Gastroesophageal sphincter (tissue), 4 donors: ENCODE measurements around the gene ZNF600. TPM values are rescaled to one million over a fixed set of nuclear protein-coding genes. Genes with fewer than 3 reads are reported as not detected.
"Not testable (repeated sequence)": the region's sequence is repeated elsewhere in the genome, so short reads cannot be mapped to it uniquely, and the experiment has no call there.

Experiments
- ATAC-seq: fragments of 150-250 bp; one replicate; pipeline ENCODE4 v1.9.1; 2016; ENCODE audit warnings: mild to moderate bottlenecking, moderate library complexity
- H3K27ac ChIP-seq, 4 donors: fragments of 200-600 bp; sonication (generic) in 3 of 4; 1 replicate in 3 of 4; 2 replicates in 1 of 4; pipeline ENCODE4 v1.5.1; 2016 to 2019
- H3K27me3 ChIP-seq: fragments of 200-600 bp; sonication (generic); one replicate; pipeline ENCODE4 v1.5.1; 2019
- H3K36me3 ChIP-seq, 2 donors: fragments of 200-600 bp; sonication (generic); one replicate each; pipeline ENCODE4 v1.5.1; 2019; ENCODE audit warnings: control low read depth in 1 of 2
- H3K4me1 ChIP-seq, 3 donors: fragments of 200-600 bp; sonication (generic); 1 replicate in 2 of 3; 2 replicates in 1 of 3; pipeline ENCODE4 v1.5.1; 2016 to 2019; ENCODE audit warnings: control low read depth in 2 of 3
- H3K4me3 ChIP-seq, 2 donors: fragments of 200-600 bp; sonication (generic); one replicate each; pipeline ENCODE4 v1.5.1; 2019; ENCODE audit warnings: mild to moderate bottlenecking in 1 of 2, moderate library complexity in 1 of 2
- H3K9me3 ChIP-seq, 3 donors: fragments of 200-600 bp; sonication (generic); one replicate each; pipeline ENCODE4 v1.5.1; 2017 to 2019; ENCODE audit warnings: control low read depth in 2 of 3
- CTCF ChIP-seq, 4 experiments: fragments of 200-600 bp in 2 of 4; fragments of 450-650 bp in 2 of 4; sonication (generic) in 1 of 4; IDR thresholded peaks; one replicate each; pipeline ENCODE4 v1.5.1; 2017 to 2019; ENCODE audit warnings: antibody characterized with exemption in 4 of 4, mild to moderate bottlenecking in 2 of 4, moderate library complexity in 2 of 4
- EP300 ChIP-seq: sonication (generic); formaldehyde crosslinking; IDR thresholded peaks from one replicate; pipeline ENCODE4 v1.6.1; 2017; ENCODE audit warnings: antibody characterized with exemption, mild to moderate bottlenecking
- POLR2A ChIP-seq, 2 donors: fragments of 450-650 bp; IDR thresholded peaks; one replicate each; pipeline ENCODE4 v1.6.1; 2017; ENCODE audit warnings: antibody characterized with exemption in 2 of 2, mild to moderate bottlenecking in 2 of 2, moderate library complexity in 1 of 2
- POLR2AphosphoS5 ChIP-seq: sonication (generic); formaldehyde crosslinking; IDR thresholded peaks from one replicate; pipeline ENCODE4 v1.6.1; 2017; ENCODE audit warnings: antibody characterized with exemption
- WGBS, 2 donors: methylation state at CpG; one replicate each; pipeline ENCODE4 v1.1.5; 2018; ENCODE audit warnings: low coverage in 1 of 2; 5-methylcytosine and 5-hydroxymethylcytosine counted together
- total RNA-seq, 4 donors: library from RNA; depleted of rRNA; stranded (reverse); fragments of >200 nt; gene quantifications; one replicate each; pipeline ENCODE4 v1.1.0, GENCODE V29; 2016

The ZNF600 gene
- total RNA-seq, 4 donors from 2014 or later = 3.2 to 10.9 (median 6.6) TPM

- Histone ChIP-seq H3K4me1 (peaks cover 0 to 5% (median 0%) of the 10 kb centered on the region in 3 donors), H3K36me3 (no peaks in the 10 kb centered on the region), H3K27ac (no peak overlapping the region), H3K27me3 (peaks cover under 1% of the 10 kb centered on the region), H3K9me3 (no peaks in the 10 kb centered on the region), H3K4me3 (no peak overlapping the region)
- WGBS, 2 donors = 8 to 21% methylated on average over 7 to 8 of the region's 8 CpGs
- TF ChIP-seq EP300 (no peak), CTCF (IDR thresholded peaks at IDR 0.05) (peak in 3 of 4 experiments; percentile 30 to 59 (median 57))
- ATAC-seq = peak; percentile 48
Observed at GRCh38 chr19:52748336-52748950, 38.1 kb downstream of the ZNF600 start.

DNA sequence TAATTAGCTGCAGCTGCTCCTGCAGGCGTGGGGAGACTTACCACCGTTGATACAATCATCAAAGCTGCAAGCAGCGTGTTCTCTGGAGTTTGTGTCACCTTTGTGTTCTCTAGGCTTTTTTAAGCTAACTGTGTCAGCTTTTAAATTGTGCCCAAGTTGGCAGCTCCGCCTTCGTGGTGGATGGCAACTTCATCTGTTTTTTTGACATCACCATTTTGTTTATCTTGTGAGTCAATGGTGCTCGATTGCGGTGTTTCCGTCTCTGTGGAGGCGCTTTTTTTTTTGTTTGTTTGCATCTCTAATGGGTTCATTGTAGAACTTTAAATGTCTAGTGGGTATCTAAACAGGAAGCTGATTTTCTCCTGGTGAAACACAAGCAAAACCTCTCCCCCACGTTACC is 40.7 kb downstream of the ZNF600 start:
- not testable (repeated sequence) for H3K9me3 ChIP-seq, H3K4me3 ChIP-seq, H3K27ac ChIP-seq, ATAC-seq, H3K36me3 ChIP-seq, H3K4me1 ChIP-seq
- 43 to 59% methylated on average over 4 to 9 of the region's 10 CpGs for WGBS, 2 donors
- H3K27me3 ChIP-seq = peaks cover 19% of the 10 kb centered on the region

DNA sequence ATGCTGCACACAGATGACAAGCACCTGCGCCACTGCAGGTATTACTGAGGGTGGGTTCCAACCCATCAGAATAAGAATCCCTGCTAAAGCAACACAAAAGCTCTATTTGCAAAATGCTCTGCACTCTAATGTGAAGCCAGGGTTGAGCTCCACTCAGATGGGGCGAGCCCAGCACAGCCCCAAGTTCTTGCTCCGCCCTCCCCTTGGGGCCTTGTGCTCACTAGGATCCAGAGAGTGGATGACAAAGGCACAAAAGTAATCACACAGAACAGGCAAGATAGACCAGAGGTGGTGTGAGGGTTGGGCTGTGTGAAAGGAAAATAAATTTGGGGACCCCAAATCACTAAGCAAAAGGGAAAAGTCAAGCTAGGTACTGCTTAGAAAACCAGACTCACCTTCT is 43.5 kb downstream of the ZNF600 start:
- H3K36me3 ChIP-seq = no peaks in the 10 kb centered on the region
- 88 to 100% methylated on average over 1 to 2 of the region's 3 CpGs for WGBS, 2 donors
- TF ChIP-seq POLR2A (IDR thresholded peaks at IDR 0.05) (no peak), POLR2AphosphoS5 (no peak), EP300 (no peak), CTCF (IDR thresholded peaks at IDR 0.05) (no peak)
- no peak overlapping the region for H3K27ac ChIP-seq
- no peak overlapping the region for H3K4me3 ChIP-seq
- no peaks in the 10 kb centered on the region for H3K4me1 ChIP-seq
- peaks cover 21% of the 10 kb centered on the region for H3K27me3 ChIP-seq
- no peak for ATAC-seq
- no peaks in the 10 kb centered on the region for H3K9me3 ChIP-seq

- Histone ChIP-seq H3K27me3 (peaks cover 21% of the 10 kb centered on the region), H3K4me3 (no peak overlapping the region), H3K27ac (no peak overlapping the region), H3K36me3 (no peaks in the 10 kb centered on the region), H3K4me1 (no peaks in the 10 kb centered on the region), H3K9me3 (no peaks in the 10 kb centered on the region)
- TF ChIP-seq POLR2A (IDR thresholded peaks at IDR 0.05) = no peak
- TF ChIP-seq EP300 = no peak
- no peak for TF ChIP-seq POLR2AphosphoS5
- no peak for TF ChIP-seq CTCF (IDR thresholded peaks at IDR 0.05)
- ATAC-seq = no peak
- WGBS, 2 donors = 46 to 60% methylated on average over 1 to 3 of the region's 3 CpGs
Observed at GRCh38 chr19:52742516-52742915, 44.1 kb downstream of the ZNF600 start.

DNA sequence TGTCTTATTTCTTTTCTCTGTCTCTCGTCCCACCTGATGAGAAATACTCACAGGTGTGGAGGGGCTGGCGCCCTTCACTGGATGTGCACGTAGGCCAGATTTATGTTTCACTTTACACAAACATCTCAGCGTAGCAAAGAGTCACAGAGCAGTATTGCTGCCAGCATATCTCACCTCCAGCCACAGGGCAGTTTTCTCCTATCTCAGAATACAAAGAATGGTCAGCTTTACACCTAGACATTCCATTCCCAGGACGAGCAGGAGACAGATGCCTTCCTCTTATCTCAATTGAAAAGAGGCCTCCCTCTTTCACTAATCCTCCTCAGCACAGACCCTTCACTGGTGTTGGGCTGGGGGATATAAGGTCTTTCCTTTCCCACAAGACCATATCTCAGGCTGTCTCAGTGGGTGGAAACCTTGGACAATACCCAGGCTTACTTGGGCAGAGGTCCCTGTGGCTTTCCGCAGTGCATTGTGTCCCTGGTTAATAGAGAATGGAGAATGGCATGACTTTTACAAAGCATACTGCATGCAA is 44.6 kb downstream of the ZNF600 start:
- ATAC-seq = no peak
- Histone ChIP-seq H3K27ac (no peak overlapping the region), H3K27me3 (peaks cover 21% of the 10 kb centered on the region), H3K9me3 (no peaks in the 10 kb centered on the region), H3K4me3 (no peak overlapping the region), H3K36me3 (no peaks in the 10 kb centered on the region), H3K4me1 (no peaks in the 10 kb centered on the region)
- 61 to 63% methylated on average over 6 of the region's 6 CpGs for WGBS, 2 donors
- TF ChIP-seq POLR2AphosphoS5 (no peak), EP300 (no peak), CTCF (IDR thresholded peaks at IDR 0.05) (no peak), POLR2A (IDR thresholded peaks at IDR 0.05) (no peak)

DNA sequence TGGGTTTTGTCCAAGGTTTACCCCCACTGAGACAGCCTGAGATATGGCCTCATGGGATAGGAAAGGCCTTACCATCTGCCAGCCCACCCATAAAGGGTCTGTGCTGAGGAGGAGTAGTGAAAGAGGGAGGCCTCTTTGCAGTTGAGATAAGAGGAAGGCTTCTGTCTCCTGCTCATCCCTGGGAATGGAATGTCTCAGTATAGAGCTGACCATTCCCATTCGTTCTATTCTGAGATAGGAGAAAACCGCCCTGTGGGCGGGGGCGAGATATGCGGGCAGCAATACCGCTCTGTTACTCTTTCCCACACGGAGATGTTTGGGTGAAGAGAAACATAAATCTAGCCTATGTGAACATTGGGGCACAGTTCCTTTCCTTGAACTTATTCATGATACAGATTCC is 45.2 kb downstream of the ZNF600 start:
- ATAC-seq, H3K36me3 ChIP-seq, H3K4me1 ChIP-seq, H3K9me3 ChIP-seq, H3K27ac ChIP-seq, H3K4me3 ChIP-seq: not testable (repeated sequence)
- WGBS, 2 donors = 46 to 60% methylated on average over 7 of the region's 7 CpGs
- H3K27me3 ChIP-seq = peaks cover 21% of the 10 kb centered on the region
